NCI-H774 (cell line): ENCODE data around the gene GP1BB.

Experiments used
- DNase-seq: peaks from one replicate; lab custom pipeline; 2025; lab: John Stamatoyannopoulos, UW

GP1BB gene

DNA sequence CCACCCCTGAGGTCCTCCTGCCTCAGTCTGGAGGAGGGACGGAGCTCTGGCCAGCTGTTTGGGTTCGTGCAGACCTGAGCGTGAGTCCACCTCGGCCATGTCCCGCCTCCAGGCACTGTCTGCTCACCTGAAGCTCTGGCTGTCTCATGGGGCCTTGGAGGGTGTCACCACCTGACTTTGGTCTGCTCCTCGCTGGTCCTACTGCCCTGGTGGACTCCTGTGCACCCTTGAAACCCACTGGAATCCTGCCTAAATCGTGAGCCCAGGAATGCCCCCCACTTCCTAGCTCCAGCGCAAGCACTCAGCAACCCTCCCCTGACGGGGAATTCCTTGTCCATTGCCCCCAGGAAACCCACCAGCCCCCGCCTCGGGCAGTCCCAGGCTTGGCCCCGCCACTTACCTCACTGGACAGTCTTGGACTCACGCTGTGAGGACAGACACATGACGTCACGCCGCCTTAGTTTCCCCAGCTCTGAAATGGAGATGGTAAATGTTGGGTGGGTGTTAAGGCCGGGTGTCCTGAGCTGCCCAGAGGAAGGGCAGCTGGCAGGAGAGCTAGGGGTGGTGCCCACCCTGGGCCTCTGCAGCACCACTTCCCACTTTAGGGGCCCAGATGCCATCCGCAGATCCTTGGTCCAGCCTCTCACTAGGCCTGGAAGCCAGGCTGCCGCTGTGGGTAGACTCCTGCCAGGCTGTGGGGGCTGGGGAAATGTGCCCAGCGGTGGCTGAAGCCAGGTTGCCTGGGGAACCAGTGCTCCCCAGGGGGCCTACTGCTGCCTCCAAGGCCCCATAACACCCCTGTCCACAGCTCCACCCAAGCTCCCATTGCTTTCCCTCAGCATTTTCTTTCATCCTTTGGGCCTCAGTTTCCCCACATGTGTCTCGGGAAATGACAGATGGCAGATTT, 19.1 kb downstream of the GP1BB start:
- no peak for DNase-seq

DNA sequence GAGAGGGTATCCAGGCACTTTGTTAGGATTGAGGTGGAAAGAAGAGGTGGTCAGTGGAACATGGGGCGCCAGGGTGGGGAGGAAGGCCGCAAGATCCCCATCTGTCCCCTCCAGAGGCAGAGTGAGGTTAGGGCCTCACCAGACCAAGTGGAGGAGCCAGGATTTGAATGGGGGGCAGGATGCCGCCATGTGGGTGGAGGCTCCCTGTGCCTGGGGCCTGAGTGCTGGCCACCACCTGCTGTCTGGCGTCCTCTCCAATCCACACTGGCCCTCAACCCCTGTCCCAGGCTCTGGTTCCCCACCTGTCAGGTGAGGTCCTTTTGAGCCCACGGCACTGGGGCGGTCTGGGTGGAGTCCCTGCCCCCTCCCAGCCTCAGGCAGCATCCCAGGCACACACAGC, 19.7 kb downstream of the GP1BB start:
- DNase-seq: no peak

DNA sequence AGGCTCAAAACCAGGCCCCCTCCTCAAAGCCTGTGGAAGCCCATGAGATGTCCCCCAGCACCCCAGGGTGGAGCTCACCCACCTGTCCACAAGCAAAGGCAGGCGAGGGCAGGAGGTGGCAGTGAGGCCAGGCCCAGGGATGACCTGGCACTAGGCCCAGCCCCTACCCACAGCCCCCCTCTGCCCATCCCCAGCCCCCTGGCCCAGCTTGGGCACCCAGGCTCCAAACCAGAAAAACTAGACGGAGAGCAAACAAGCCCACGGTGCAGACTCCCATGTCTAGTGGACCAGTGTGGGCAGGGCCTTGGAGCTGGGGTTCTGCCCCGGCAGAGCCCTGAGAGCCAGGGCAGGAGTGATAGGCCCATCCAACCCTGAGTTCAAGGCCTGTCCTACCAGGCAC, 20.3 kb downstream of the GP1BB start:
- DNase-seq: no peak

DNA sequence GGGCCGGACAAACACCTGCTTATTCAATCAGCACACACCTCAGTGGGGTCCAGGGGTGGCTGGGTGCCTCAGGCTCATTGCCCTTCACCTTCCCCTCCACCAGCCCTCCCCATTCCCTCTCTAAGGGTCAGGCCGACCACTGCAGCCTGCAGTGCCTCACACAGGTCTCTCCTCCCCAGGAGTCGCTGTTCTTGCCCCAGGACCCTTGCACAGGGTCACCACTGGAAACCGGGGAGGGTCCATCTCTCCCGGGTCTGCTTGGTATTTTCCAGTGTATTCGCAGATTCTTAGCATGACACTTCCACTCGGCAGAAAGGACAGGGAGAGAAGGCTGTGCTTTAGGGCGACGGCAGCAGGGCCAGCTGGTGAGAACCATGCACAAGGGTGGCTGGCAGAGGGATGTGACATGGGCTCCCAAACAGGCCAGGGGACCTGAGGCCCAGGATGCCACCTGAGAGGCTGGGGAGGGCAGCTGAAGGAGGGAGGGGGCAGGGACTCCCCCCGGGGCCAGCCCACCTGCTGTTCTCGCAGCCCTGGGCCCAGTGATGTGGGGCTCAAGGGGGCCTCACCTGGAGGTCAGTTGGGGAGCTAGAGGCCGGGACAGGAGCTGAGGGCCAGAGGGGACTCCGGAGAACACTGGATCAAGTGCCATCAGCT, 21.1 kb downstream of the GP1BB start:
- DNase-seq: no peak

- DNase-seq: no peak
Observed at GRCh38 chr22:19745155-19746101, 22.1 kb downstream of the GP1BB start.

DNA sequence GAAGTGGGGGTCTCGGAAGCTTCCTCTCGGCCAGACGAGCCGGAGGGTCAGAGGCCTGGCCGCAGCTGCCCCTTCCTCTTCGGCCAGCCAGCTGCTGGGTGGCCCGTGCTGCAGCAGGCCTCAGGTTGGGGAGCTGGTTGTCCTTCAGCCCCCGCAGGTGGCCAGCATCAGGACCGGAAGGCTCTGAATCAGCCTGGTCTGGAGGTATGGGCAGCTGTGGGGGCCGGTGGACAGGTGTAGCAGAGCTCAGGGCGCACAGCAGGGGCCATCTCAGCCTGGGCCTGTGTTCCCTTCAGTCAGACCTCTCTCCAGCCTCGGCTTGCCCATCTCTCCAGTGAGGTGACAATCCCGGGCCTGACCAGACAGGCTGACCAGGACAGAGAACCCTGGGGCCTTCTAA, 23.4 kb downstream of the GP1BB start:
- DNase-seq: no peak

DNA sequence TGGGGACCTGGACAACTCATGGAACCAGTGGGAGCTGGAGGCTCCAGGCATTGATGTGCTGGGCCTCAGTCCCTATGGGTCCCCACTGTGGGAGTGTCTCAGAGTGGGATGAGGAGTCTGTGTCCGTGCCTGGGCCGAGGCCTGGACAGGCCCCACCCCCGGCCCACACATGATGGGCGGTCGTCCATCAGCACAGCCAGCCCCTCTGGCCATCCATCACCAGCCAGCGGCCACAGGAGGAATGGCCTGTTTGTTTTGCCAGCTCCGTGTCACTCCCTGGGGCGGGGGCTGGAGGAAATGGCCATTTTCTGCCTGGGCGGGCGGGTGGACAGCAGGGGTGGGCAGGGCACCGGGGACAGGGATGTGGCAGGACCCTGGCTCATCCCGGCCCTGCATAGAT, 24.2 kb downstream of the GP1BB start:
- DNase-seq: no peak

- no peak for DNase-seq
Observed at GRCh38 chr22:19748139-19748538, 24.8 kb downstream of the GP1BB start.

DNA sequence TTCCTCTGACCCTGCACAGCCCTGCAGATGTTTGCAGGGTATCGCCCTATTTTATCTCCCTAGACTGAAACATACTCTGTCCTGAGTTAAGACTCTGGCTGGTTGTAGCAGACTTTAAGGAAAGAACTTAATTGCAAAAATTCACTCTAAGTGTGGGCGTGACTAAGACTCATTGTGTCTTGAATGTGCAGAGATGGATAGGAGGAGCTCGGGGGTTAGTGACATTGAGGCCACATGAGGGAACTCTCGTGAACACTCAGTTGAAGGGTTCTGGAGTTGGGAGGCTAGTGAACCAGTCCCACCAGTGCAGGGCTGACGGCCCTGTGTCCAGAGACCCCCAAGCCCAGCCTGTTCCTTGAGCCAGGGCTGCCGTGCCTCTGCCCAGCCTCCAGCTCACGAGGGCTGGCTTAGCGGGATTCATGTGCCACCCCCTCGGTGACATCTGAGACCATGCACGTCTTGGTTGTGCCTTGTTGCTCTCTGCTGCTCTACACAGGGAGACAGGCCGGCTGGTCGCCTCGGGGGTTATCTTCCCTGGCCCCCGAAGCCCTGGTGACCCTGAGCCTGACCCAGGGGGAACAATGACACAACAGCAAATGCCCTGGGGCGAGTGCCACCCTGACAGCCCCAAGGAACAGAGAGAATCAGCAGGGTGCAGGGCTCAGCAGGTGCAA, 25.8 kb downstream of the GP1BB start:
- DNase-seq: no peak

- no peak for DNase-seq
Observed at GRCh38 chr22:19749876-19750275, 26.5 kb downstream of the GP1BB start.

DNA sequence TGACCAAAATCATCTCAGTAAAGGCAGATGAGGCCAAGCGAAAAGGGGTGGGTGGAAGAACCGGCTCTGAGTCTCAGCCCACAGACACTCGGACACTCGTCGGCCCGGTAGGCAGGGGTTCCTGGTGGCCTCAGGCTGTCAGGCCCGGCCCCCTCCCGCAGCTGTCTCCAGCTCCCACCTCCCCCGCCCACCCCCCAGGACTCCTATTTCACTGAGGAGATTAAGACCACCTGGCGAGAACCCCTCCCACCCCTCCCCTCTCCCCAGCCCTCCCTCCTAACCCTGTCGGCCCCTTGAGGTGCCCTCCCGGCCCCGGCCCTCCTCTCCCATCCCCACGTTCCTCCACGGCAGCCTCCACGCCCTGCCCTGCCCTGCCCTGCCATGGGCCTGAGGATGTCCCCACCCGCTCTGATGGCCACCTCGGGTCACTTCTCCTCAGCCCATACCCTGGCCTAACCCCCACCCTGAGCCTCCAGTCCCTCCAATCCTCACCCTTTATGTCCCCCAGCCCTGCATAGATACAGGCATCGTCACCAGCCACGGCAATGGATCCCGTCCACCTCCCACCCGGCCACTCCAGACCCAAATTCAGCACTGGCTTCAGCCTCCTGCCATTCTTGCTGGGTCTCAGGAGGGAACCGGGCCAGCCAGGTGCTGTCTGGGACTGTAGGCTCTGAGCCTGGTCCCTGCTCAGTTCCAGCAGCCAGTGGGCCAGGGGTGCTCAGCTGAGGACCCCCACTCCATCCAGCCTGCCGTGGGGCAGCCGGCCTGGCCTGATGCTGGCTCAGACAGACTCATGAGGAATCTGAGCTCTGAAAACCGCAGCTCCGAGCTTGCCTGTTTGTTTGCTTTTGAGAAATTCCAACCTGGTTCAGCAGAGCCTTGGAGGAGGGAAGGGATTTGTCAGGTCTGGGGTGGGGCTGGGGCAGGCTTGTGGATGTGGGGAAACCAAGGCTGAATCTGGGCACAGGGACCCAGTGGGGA, 27.5 kb downstream of the GP1BB start:
- no peak for DNase-seq

DNA sequence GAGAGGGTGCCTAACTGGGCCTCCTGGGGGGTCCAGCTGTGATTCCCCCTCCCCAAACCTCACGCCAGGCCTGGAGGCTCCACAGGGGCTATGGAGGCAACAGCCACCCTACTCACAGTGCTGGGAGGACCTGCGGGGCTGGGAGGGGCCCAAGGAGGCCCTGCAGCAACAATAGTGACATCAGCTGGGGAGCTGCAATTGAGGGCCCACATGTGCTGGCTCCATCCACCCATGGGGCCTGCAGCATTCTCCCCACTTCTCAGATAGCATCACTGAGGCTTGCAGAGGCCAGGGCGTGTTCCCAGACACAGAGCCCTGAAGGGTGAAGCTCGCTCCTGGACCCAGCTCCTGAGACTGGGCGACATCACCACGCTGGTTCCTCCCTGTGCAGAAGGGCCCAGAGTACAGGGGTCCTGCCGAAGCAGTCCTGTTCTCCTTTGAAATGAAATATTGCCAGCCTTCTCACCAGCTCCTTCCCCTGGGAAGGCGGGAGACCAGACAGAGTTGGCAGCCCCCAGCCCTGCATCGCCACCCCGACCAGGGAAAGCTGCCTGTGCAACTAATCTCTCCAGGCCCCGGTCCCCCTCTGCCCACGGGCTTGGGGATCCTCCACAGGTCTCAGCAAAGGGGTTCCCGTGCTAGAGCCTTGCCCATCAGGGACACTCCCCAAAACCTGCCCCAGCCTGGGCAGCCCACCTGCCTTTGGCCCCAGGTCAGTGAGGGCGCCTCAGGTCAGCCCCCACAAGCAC, 28.3 kb downstream of the GP1BB start:
- no peak for DNase-seq

- no peak for DNase-seq
Observed at GRCh38 chr22:19753090-19753842, 29.9 kb downstream of the GP1BB start.

- no peak for DNase-seq
Observed at GRCh38 chr22:19753996-19754700, 30.8 kb downstream of the GP1BB start.

DNA sequence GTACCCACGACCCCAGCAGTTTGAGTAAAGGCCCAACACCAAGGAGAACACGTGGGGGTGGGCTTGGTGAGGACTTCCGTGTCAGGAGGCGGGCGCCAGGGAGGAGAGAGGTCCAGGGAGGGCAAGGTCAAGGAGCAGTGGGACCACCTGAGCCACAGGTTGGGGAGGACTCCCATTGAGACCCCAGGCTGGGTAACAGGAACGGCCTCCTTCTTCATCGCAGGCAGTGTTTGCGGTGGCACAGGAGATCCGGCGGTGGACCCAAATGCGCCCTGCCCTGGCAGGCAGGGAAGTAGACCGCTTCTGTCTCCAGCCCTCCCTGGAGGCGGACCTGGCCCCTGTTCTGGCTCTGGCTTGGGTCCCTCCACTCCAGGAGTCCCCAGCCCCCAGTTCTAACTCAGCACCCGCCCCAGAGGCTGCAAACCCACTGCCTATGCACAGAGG, 31.4 kb downstream of the GP1BB start:
- no peak for DNase-seq

DNA sequence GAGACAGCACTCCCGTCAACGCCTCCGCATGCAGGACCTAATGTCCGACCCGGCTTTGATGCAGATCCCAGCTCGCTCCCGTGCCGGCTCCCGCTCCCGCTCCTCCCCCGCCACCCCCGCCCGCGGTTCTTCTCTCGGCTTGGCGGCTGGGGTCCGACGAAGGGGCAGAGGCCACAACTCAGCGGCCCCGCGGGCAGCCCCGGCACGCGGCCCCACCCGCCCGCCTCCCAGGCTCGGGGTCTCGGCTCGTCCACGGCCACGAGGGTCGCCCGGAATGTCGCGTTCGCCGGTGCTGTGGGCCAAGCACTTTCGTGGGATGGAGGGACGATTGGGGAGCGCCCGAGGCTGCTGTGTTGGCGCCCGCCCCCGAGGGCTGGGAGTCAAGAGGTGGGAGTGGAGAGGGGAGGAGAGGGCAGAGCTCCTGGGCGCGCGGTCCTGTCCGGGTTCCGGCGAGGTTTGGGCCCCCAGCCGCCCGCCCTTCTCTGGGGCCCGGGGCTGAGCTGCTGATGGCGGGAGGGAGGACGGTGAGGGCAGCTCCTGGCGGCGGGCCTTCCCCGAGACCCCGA, 31.9 kb downstream of the GP1BB start:
- no peak for DNase-seq

DNA sequence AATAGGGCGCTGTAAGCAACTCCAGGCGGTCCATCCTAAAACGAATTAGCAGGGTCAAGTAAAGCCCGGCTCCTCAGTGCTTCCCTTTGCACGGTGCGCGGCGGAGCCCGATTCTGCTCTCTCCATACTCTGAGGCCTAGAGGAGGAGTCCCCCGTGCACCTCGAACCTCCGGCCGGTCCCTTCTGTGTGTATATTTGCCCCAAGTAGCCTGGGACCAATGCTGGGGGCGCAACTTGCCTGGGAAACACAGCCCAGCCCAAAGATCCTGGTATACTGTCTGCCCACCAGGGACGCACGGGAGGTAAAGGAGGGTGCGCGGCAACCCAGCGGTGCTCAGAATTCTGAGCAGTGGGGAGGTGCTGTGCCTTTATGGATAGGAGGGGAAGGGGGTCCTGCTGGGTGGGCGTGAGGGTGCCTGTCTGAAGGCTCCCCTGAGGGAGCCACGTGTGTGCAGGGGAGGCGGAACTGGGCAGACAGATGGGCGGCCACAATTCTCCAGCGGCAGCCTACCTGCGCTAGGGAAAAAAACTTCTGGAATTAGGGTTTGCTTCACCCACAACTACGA, 32.5 kb downstream of the GP1BB start:
- no peak for DNase-seq
